Measurements from ENCODE around the gene ZNF213. TPM values are rescaled to one million over a fixed set of nuclear protein-coding genes. Genes with fewer than 3 reads are reported as not detected.
A peak's percentile ranks its signal among the peaks of the same experiment; 100 is the strongest.
"Not testable (repeated sequence)": the region's sequence is repeated elsewhere in the genome, so short reads cannot be mapped to it uniquely, and the experiment has no call there.

The ZNF213 gene
- total RNA-seq, 1 experiment from 2014 or later, result 5.3 TPM

GRCh38 chr16:3165111-3165822 is 30.4 kb downstream of the ZNF213 start:
- H3K27me3 Mint-ChIP-seq (ENCODE audit: insufficient read depth, unreplicated experiment), result no peaks in the 10 kb centered on the region
- H3K36me3 Mint-ChIP-seq (ENCODE audit: insufficient read depth, unreplicated experiment), result peaks cover 14% of the 10 kb centered on the region
- no peak for DNase-seq
- no peaks in the 10 kb centered on the region for H3K9me3 Mint-ChIP-seq (ENCODE audit: unreplicated experiment)
- TF ChIP-seq CTCF (IDR thresholded peaks at IDR 0.05; ENCODE audit: insufficient read depth in 1 of 2, low read depth in 1 of 2, low read length in 1 of 2, severe bottlenecking in 1 of 2, unreplicated experiment in 1 of 2), result no peak
- Histone ChIP-seq H3K36me3 (ENCODE audit: control insufficient read depth, insufficient read depth, low read length) (no peaks in the 10 kb centered on the region), H3K9me3 (no peaks in the 10 kb centered on the region), H3K4me3 (ENCODE audit: low read depth, low read length) (no peak overlapping the region), H3K4me1 (0 out of 2 replicates have a peak, but pooled peaks cover 4% of the 10 kb centered on the region), H3K27me3 (replicated peaks; ENCODE audit: control insufficient read depth, insufficient read depth, low read length) (no peaks in the 10 kb centered on the region)
- intact Hi-C loops (cut with micrococcal nuclease; ENCODE audit: unreplicated experiment), result loop anchor here (5.0 kb wide), 1 partner anchor 33 kb away; no protein-coding TSS in a partner anchor
- ChIA-PET POLR2A (no interaction called here), CTCF (interaction anchor here (0.6 to 1.2 kb wide), 6 partner anchors 13 to 402 kb away, joined by 3 to 7 read pairs (median 4); no protein-coding TSS in a partner anchor)
- no TSS peak for BruUV-seq (replicated peaks)
- H3K4me1 Mint-ChIP-seq (ENCODE audit: low read depth, unreplicated experiment), result peaks cover 7% of the 10 kb centered on the region
- H3K27ac Mint-ChIP-seq (ENCODE audit: unreplicated experiment), result no peak overlapping the region
- peak overlapping the region; percentile 60 for H3K4me3 Mint-ChIP-seq (ENCODE audit: unreplicated experiment)

- H3K9me3 ChIP-seq, result no peaks in the 10 kb centered on the region
- CTCF ChIA-PET, result interaction anchor here (1.0 to 1.2 kb wide), 5 partner anchors 14 to 37 kb away, joined by 3 to 7 read pairs (median 4); no protein-coding TSS in a partner anchor
Observed at GRCh38 chr16:3166505-3166886, 31.7 kb downstream of the ZNF213 start.

GRCh38 chr16:3168729-3169128 is 33.9 kb downstream of the ZNF213 start:
- H3K27me3 ChIP-seq (replicated peaks; ENCODE audit: control insufficient read depth, insufficient read depth, low read length); H3K27me3 Mint-ChIP-seq (ENCODE audit: insufficient read depth, unreplicated experiment): not testable (repeated sequence)
- intact Hi-C loops (cut with micrococcal nuclease; ENCODE audit: unreplicated experiment), result loop anchor here (5.0 kb wide), 1 partner anchor 36 kb away; no protein-coding TSS in a partner anchor

More at GRCh38 chr16:3166505-3166886, 31.7 kb downstream of the ZNF213 start:
- no peaks in the 10 kb centered on the region for H3K36me3 ChIP-seq (ENCODE audit: control insufficient read depth, insufficient read depth, low read length)
- Mint-ChIP-seq H3K36me3 (ENCODE audit: insufficient read depth, unreplicated experiment) (peaks cover 14% of the 10 kb centered on the region), H3K4me1 (ENCODE audit: low read depth, unreplicated experiment) (peaks cover 7% of the 10 kb centered on the region), H3K4me3 (ENCODE audit: unreplicated experiment) (no peak overlapping the region), H3K27me3 (ENCODE audit: insufficient read depth, unreplicated experiment) (no peaks in the 10 kb centered on the region), H3K9me3 (ENCODE audit: unreplicated experiment) (no peaks in the 10 kb centered on the region), H3K27ac (ENCODE audit: unreplicated experiment) (no peak overlapping the region)
- BruUV-seq (replicated peaks), result no TSS peak
- 0 out of 2 replicates have a peak, but pooled peaks cover 4% of the 10 kb centered on the region for H3K4me1 ChIP-seq
- H3K27me3 ChIP-seq (replicated peaks; ENCODE audit: control insufficient read depth, insufficient read depth, low read length), result no peaks in the 10 kb centered on the region
- no peak for TF ChIP-seq CTCF (IDR thresholded peaks at IDR 0.05; ENCODE audit: insufficient read depth in 1 of 2, low read depth in 1 of 2, low read length in 1 of 2, severe bottlenecking in 1 of 2, unreplicated experiment in 1 of 2)
- no peak overlapping the region for H3K4me3 ChIP-seq (ENCODE audit: low read depth, low read length)
- POLR2A ChIA-PET, result no interaction called here
- DNase-seq, result no peak
- intact Hi-C loops (cut with micrococcal nuclease; ENCODE audit: unreplicated experiment), result loop anchor here (1.0 to 5.0 kb wide), 2 partner anchors 14 to 34 kb away; no protein-coding TSS in a partner anchor

More at GRCh38 chr16:3168729-3169128, 33.9 kb downstream of the ZNF213 start:
- H3K4me1 Mint-ChIP-seq (ENCODE audit: low read depth, unreplicated experiment); H3K4me1 ChIP-seq; BruUV-seq (replicated peaks); H3K4me3 ChIP-seq (ENCODE audit: low read depth, low read length); H3K36me3 ChIP-seq (ENCODE audit: control insufficient read depth, insufficient read depth, low read length); H3K36me3 Mint-ChIP-seq (ENCODE audit: insufficient read depth, unreplicated experiment); H3K9me3 Mint-ChIP-seq (ENCODE audit: unreplicated experiment); DNase-seq; H3K9me3 ChIP-seq; H3K4me3 Mint-ChIP-seq (ENCODE audit: unreplicated experiment); H3K27ac Mint-ChIP-seq (ENCODE audit: unreplicated experiment); POLR2A ChIA-PET: not testable (repeated sequence)
- CTCF ChIA-PET, result interaction anchor here (1.8 kb wide), 1 partner anchor 18 kb away, joined by 8 read pairs; no protein-coding TSS in a partner anchor
